ENCODE data around the gene SLC1A5. TPM values are rescaled to one million over a fixed set of nuclear protein-coding genes. Genes with fewer than 3 reads are reported as not detected.
"Not testable (repeated sequence)": the region's sequence is repeated elsewhere in the genome, so short reads cannot be mapped to it uniquely, and the experiment has no call there.

The SLC1A5 gene
- total RNA-seq, 6 experiments from 2014 or later: 263 to 310 (median 281) TPM

- Mint-ChIP-seq H3K4me3 (no peak overlapping the region; the same call in 1 of the 2 replicates), H3K27me3 (ENCODE audit: insufficient read depth) (peaks cover 5% of the 10 kb centered on the region), H3K4me1 (ENCODE audit: low read depth) (peaks cover 24% of the 10 kb centered on the region), H3K27ac (peak overlapping the region; percentile 86), H3K36me3 (ENCODE audit: low read depth) (peaks cover 7% of the 10 kb centered on the region), H3K9me3 (peaks cover 6% of the 10 kb centered on the region)
- DNase-seq: peak; percentile 67
- TF ChIP-seq CTCF (IDR thresholded peaks at IDR 0.05): no peak
Measured at GRCh38 chr19:46828484-46828883, 40.1 kb upstream of the SLC1A5 start.

- Mint-ChIP-seq H3K4me1 (ENCODE audit: low read depth) (peaks cover 21% of the 10 kb centered on the region), H3K9me3 (peaks cover under 1% of the 10 kb centered on the region), H3K27ac (no peak overlapping the region), H3K4me3 (no peak overlapping the region), H3K27me3 (ENCODE audit: insufficient read depth) (peaks cover 5% of the 10 kb centered on the region), H3K36me3 (ENCODE audit: low read depth) (peaks cover 1% of the 10 kb centered on the region)
- DNase-seq: no peak
- no peak for TF ChIP-seq CTCF (IDR thresholded peaks at IDR 0.05)
Measured at GRCh38 chr19:46825731-46826055, 37.3 kb upstream of the SLC1A5 start.

GRCh38 chr19:46824890-46825730 is 36.7 kb upstream of the SLC1A5 start:
- no peak overlapping the region for H3K4me3 Mint-ChIP-seq
- peaks cover 18% of the 10 kb centered on the region for H3K4me1 Mint-ChIP-seq (ENCODE audit: low read depth)
- DNase-seq: no peak
- no peak overlapping the region for H3K27ac Mint-ChIP-seq
- no peak for TF ChIP-seq CTCF (IDR thresholded peaks at IDR 0.05)
- peaks cover 5% of the 10 kb centered on the region for H3K27me3 Mint-ChIP-seq (ENCODE audit: insufficient read depth)
- H3K36me3 Mint-ChIP-seq (ENCODE audit: low read depth): no peaks in the 10 kb centered on the region
- no peaks in the 10 kb centered on the region for H3K9me3 Mint-ChIP-seq

GRCh38 chr19:46823049-46823448 is 34.7 kb upstream of the SLC1A5 start:
- H3K36me3 Mint-ChIP-seq (ENCODE audit: low read depth): no peaks in the 10 kb centered on the region
- H3K9me3 Mint-ChIP-seq: no peaks in the 10 kb centered on the region
- no peak for DNase-seq
- H3K4me1 Mint-ChIP-seq (ENCODE audit: low read depth): no peaks in the 10 kb centered on the region
- no peaks in the 10 kb centered on the region for H3K27me3 Mint-ChIP-seq (ENCODE audit: insufficient read depth)
- TF ChIP-seq CTCF (IDR thresholded peaks at IDR 0.05): no peak
- H3K27ac Mint-ChIP-seq: no peak overlapping the region
- no peak overlapping the region for H3K4me3 Mint-ChIP-seq

- H3K27ac Mint-ChIP-seq; H3K4me3 Mint-ChIP-seq; DNase-seq; H3K36me3 Mint-ChIP-seq (ENCODE audit: low read depth); H3K4me1 Mint-ChIP-seq (ENCODE audit: low read depth); H3K27me3 Mint-ChIP-seq (ENCODE audit: insufficient read depth); H3K9me3 Mint-ChIP-seq: not testable (repeated sequence)
Measured at GRCh38 chr19:46822410-46822787, 34.0 kb upstream of the SLC1A5 start.

GRCh38 chr19:46821512-46822409 is 33.4 kb upstream of the SLC1A5 start:
- TF ChIP-seq CTCF (IDR thresholded peaks at IDR 0.05): no peak
- Mint-ChIP-seq H3K9me3 (no peaks in the 10 kb centered on the region), H3K4me3 (no peak overlapping the region), H3K4me1 (ENCODE audit: low read depth) (no peaks in the 10 kb centered on the region), H3K27me3 (ENCODE audit: insufficient read depth) (no peaks in the 10 kb centered on the region; the same call in 1 of the 2 replicates), H3K27ac (no peak overlapping the region), H3K36me3 (ENCODE audit: low read depth) (no peaks in the 10 kb centered on the region)
- DNase-seq: no peak
